Measurements from ENCODE around the gene CPNE4. TPM values are rescaled to one million over a fixed set of nuclear protein-coding genes. Genes with fewer than 3 reads are reported as not detected.

CPNE4 gene
- total RNA-seq, 1 experiment from 2014 or later = 31.1 TPM

GRCh38 chr3:131793870-131794269, 240.9 kb downstream of the CPNE4 start:
- intact Hi-C loops (cut with micrococcal nuclease; ENCODE audit: unreplicated experiment) = loop anchor here (2.0 to 10.0 kb wide), 3 partner anchors 245 to 759 kb away; no protein-coding TSS in a partner anchor
- no peak overlapping the region for H3K27ac Mint-ChIP-seq (ENCODE audit: unreplicated experiment)
- TF ChIP-seq CTCF (IDR thresholded peaks at IDR 0.05; ENCODE audit: unreplicated experiment) = no peak
- H3K27me3 Mint-ChIP-seq (ENCODE audit: unreplicated experiment) = no peaks in the 10 kb centered on the region
- CTCF ChIA-PET = interaction anchor here (2.1 to 3.8 kb wide), 3 partner anchors 233 to 416 kb away, joined by 8 to 40 read pairs (median 19); no protein-coding TSS in a partner anchor
- BruUV-seq (replicated peaks) = no TSS peak
- H3K9me3 Mint-ChIP-seq (ENCODE audit: low read depth, unreplicated experiment) = no peaks in the 10 kb centered on the region
- no peaks in the 10 kb centered on the region for H3K36me3 Mint-ChIP-seq (ENCODE audit: insufficient read depth, unreplicated experiment)
- no peak for DNase-seq
- no peak overlapping the region for H3K4me3 Mint-ChIP-seq (ENCODE audit: low read depth, unreplicated experiment)
- peaks cover 22% of the 10 kb centered on the region for H3K4me1 Mint-ChIP-seq (ENCODE audit: low read depth, unreplicated experiment)

DNA sequence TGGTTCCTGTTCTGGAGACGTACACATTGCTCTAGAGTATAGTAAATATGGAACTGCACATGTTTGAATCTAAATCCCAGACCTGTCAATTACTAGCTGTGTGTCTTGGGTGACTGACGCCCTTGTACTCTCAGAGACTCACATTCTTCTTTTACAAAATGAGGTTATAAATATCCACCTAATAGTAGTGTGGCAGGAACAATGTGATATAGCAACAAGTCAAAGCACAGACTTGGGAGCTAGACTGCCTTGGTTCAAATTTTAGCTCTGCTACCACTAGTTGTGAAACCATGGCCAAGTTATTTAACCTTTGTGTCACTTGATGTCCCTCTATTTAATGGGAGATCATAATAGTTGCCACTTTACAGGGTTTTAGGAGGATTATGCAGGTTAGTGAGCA, 245.6 kb downstream of the CPNE4 start:
- no TSS peak for BruUV-seq (replicated peaks)
- Mint-ChIP-seq H3K4me1 (ENCODE audit: low read depth, unreplicated experiment) (no peaks in the 10 kb centered on the region), H3K4me3 (ENCODE audit: low read depth, unreplicated experiment) (no peak overlapping the region), H3K36me3 (ENCODE audit: insufficient read depth, unreplicated experiment) (no peaks in the 10 kb centered on the region), H3K9me3 (ENCODE audit: low read depth, unreplicated experiment) (peaks cover 5% of the 10 kb centered on the region), H3K27ac (ENCODE audit: unreplicated experiment) (no peak overlapping the region), H3K27me3 (ENCODE audit: unreplicated experiment) (no peaks in the 10 kb centered on the region)
- CTCF ChIA-PET = no interaction called here
- intact Hi-C loops (cut with micrococcal nuclease; ENCODE audit: unreplicated experiment) = no loop called here
- no peak for TF ChIP-seq CTCF (IDR thresholded peaks at IDR 0.05; ENCODE audit: unreplicated experiment)
- DNase-seq = no peak

- no peak overlapping the region for H3K4me3 Mint-ChIP-seq (ENCODE audit: low read depth, unreplicated experiment)
- CTCF ChIA-PET = no interaction called here
- no peaks in the 10 kb centered on the region for H3K36me3 Mint-ChIP-seq (ENCODE audit: insufficient read depth, unreplicated experiment)
- no peaks in the 10 kb centered on the region for H3K27me3 Mint-ChIP-seq (ENCODE audit: unreplicated experiment)
- no TSS peak for BruUV-seq (replicated peaks)
- no peak for TF ChIP-seq CTCF (IDR thresholded peaks at IDR 0.05; ENCODE audit: unreplicated experiment)
- intact Hi-C loops (cut with micrococcal nuclease; ENCODE audit: unreplicated experiment) = no loop called here
- no peak overlapping the region for H3K27ac Mint-ChIP-seq (ENCODE audit: unreplicated experiment)
- no peaks in the 10 kb centered on the region for H3K4me1 Mint-ChIP-seq (ENCODE audit: low read depth, unreplicated experiment)
- DNase-seq = no peak
- peaks cover 5% of the 10 kb centered on the region for H3K9me3 Mint-ChIP-seq (ENCODE audit: low read depth, unreplicated experiment)
These were observed 248.4 kb downstream of the CPNE4 start for GRCh38 chr3:131786386-131786785.

GRCh38 chr3:131782751-131783150, 252.1 kb downstream of the CPNE4 start:
- BruUV-seq (replicated peaks) = no TSS peak
- no peak overlapping the region for H3K4me3 Mint-ChIP-seq (ENCODE audit: low read depth, unreplicated experiment)
- intact Hi-C loops (cut with micrococcal nuclease; ENCODE audit: unreplicated experiment) = no loop called here
- no peaks in the 10 kb centered on the region for H3K27me3 Mint-ChIP-seq (ENCODE audit: unreplicated experiment)
- no peak overlapping the region for H3K27ac Mint-ChIP-seq (ENCODE audit: unreplicated experiment)
- no peaks in the 10 kb centered on the region for H3K36me3 Mint-ChIP-seq (ENCODE audit: insufficient read depth, unreplicated experiment)
- CTCF ChIA-PET = no interaction called here
- no peak for DNase-seq
- no peaks in the 10 kb centered on the region for H3K4me1 Mint-ChIP-seq (ENCODE audit: low read depth, unreplicated experiment)
- no peak for TF ChIP-seq CTCF (IDR thresholded peaks at IDR 0.05; ENCODE audit: unreplicated experiment)
- H3K9me3 Mint-ChIP-seq (ENCODE audit: low read depth, unreplicated experiment) = peaks cover 10% of the 10 kb centered on the region
